Neutrophil (primary cell): ENCODE measurements around the gene CAMTA1.

ENCODE experiments used
- H3K27ac ChIP-seq: fragments of 200-600 bp; sonication (generic); 2 replicates; pipeline ENCODE4 v1.5.1; 2016; ENCODE audit warnings: mild to moderate bottlenecking, moderate library complexity
- H3K27me3 ChIP-seq: fragments of 200-600 bp; sonication (generic); 2 replicates; pipeline ENCODE4 v1.6.0; 2016; ENCODE audit warnings: mild to moderate bottlenecking
- H3K36me3 ChIP-seq: fragments of 200-600 bp; sonication (generic); 2 replicates; pipeline ENCODE4 v1.5.1; 2017
- H3K4me1 ChIP-seq, 2 experiments: fragments of 200-600 bp in 1 of 2; sonication (generic) in 1 of 2; 1 replicate in 1 of 2; 2 replicates in 1 of 2; pipeline versions ENCODE4 v1.5.1 to v1.6.1; 2013 to 2016; ENCODE audit warnings: low read depth in 1 of 2, low read length in 1 of 2, mild to moderate bottlenecking in 1 of 2, moderate library complexity in 1 of 2; ENCODE audit not compliant: control insufficient read depth in 1 of 2, insufficient read depth in 1 of 2
- H3K4me3 ChIP-seq, 2 experiments: fragments of 200-600 bp in 1 of 2; sonication (generic) in 1 of 2; 1 replicate in 1 of 2; 2 replicates in 1 of 2; pipeline ENCODE4 v1.5.1; 2013 to 2016; ENCODE audit warnings: low read depth in 1 of 2, low read length in 1 of 2, mild to moderate bottlenecking in 1 of 2, moderate library complexity in 1 of 2
- H3K9me3 ChIP-seq: fragments of 200-600 bp; sonication (generic); 2 replicates; pipeline ENCODE4 v1.5.1; 2016
- TF ChIP-seq, protein P1 (sequence below): fragments of 200-600 bp; sonication (generic); IDR thresholded peaks from 2 replicates; pipeline ENCODE4 v1.5.1; 2016; ENCODE audit warnings: antibody characterized with exemption

CAMTA1 gene

DNA sequence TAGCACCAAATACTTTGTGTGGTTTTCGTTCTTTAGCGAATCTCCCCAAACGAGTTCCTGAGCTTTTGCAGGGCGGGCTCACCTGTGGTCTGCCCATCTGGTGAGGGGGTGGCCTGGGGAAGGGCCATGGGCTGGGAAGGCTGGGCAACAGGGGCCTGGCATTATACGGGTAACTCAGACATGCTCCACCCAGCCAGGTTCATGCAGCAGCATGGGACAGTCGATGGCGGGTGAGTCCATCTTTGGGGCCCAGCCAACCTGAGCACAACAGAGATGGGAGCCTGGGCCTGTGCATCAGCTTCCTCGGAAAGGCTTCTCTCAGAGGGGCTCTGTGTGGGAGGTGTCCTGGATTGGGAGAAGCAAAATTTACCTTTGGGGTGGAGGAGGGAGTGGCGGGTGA, 302.6 kb downstream of the CAMTA1 start:
- no peaks in the 10 kb centered on the region for H3K4me1 ChIP-seq
- TF ChIP-seq, protein P1, sequence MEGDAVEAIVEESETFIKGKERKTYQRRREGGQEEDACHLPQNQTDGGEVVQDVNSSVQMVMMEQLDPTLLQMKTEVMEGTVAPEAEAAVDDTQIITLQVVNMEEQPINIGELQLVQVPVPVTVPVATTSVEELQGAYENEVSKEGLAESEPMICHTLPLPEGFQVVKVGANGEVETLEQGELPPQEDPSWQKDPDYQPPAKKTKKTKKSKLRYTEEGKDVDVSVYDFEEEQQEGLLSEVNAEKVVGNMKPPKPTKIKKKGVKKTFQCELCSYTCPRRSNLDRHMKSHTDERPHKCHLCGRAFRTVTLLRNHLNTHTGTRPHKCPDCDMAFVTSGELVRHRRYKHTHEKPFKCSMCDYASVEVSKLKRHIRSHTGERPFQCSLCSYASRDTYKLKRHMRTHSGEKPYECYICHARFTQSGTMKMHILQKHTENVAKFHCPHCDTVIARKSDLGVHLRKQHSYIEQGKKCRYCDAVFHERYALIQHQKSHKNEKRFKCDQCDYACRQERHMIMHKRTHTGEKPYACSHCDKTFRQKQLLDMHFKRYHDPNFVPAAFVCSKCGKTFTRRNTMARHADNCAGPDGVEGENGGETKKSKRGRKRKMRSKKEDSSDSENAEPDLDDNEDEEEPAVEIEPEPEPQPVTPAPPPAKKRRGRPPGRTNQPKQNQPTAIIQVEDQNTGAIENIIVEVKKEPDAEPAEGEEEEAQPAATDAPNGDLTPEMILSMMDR: no peak
- no peaks in the 10 kb centered on the region for H3K9me3 ChIP-seq
- no peak overlapping the region for H3K4me3 ChIP-seq
- peaks cover 5% of the 10 kb centered on the region for H3K27me3 ChIP-seq
- H3K27ac ChIP-seq: no peak overlapping the region
- no peaks in the 10 kb centered on the region for H3K36me3 ChIP-seq

DNA sequence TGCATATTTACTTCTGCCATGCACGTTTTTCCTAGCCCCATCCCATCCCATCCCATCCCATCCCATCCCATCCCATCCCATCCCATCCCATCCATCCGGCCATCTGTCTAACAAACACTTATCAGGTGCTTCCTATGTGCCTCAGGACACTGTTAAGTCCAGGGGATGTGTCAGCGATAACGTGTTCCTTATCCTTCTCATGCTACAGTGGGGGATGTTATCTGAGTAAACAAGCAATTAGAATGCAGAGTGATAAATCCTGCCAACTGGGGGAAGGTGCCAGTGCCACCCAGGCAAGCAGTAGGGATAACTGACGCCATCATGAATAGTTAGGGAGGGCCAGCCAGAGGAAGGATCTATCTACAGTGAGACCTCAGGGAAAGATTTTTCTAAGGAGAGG, 304.2 kb downstream of the CAMTA1 start:
- H3K4me1 ChIP-seq: no peaks in the 10 kb centered on the region
- no peaks in the 10 kb centered on the region for H3K9me3 ChIP-seq
- H3K27me3 ChIP-seq: peaks cover 1% of the 10 kb centered on the region
- H3K27ac ChIP-seq: no peak overlapping the region
- H3K4me3 ChIP-seq: no peak overlapping the region
- no peaks in the 10 kb centered on the region for H3K36me3 ChIP-seq
- TF ChIP-seq, protein P1: no peak

DNA sequence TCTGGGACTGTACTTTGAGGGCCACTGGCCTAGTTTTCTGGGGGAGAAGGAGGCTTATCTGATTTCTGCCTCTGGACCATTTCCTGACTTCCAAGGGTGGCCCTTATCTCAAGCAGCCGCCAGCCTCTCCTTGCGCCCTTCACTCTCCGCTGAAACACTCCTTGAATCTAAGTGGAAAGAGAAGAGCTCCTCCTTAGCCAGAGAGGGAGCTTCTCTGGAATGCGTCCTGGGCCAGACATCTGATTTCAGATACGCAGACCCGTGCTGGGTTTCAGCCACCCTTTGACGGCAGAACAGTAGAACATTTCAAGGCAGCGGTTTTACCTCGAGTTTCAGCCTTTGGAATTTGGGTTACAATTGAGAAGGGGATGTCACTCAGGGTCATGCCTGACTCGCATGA, 308.0 kb downstream of the CAMTA1 start:
- Histone ChIP-seq H3K27ac (no peak overlapping the region), H3K9me3 (no peaks in the 10 kb centered on the region), H3K4me3 (no peak overlapping the region), H3K27me3 (no peaks in the 10 kb centered on the region), H3K4me1 (no peaks in the 10 kb centered on the region), H3K36me3 (no peaks in the 10 kb centered on the region)
- TF ChIP-seq, protein P1: no peak

DNA sequence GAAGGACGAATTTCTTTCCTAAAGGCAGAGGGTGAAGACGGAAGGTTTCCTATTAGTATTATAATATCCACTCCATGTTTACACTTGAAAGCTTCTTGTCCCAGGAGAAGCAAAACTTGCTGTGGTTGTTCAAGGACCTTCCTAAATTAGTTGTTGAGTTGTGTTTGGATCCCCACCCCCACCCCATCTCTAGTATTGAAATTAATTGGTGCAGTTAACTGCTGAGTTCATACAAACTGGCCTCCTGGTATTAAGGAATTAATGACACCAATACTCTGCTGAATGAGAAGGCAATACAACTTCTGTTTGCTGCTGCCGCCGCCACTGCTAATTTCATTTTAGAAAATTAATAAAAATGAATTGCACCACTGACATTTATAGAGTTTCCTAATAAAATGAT, 308.8 kb downstream of the CAMTA1 start:
- TF ChIP-seq, protein P1: no peak
- H3K27me3 ChIP-seq: no peaks in the 10 kb centered on the region
- H3K36me3 ChIP-seq: no peaks in the 10 kb centered on the region

GRCh38 chr1:7094509-7094908, 309.3 kb downstream of the CAMTA1 start:
- TF ChIP-seq, protein P1: no peak
- H3K27me3 ChIP-seq: no peaks in the 10 kb centered on the region
- no peaks in the 10 kb centered on the region for H3K36me3 ChIP-seq
- H3K4me3 ChIP-seq: no peak overlapping the region
- H3K27ac ChIP-seq: no peak overlapping the region
- no peaks in the 10 kb centered on the region for H3K4me1 ChIP-seq
- no peaks in the 10 kb centered on the region for H3K9me3 ChIP-seq

More for the DNA sequence above, 308.8 kb downstream of the CAMTA1 start:
- Histone ChIP-seq H3K4me1 (no peaks in the 10 kb centered on the region), H3K27ac (no peak overlapping the region), H3K9me3 (no peaks in the 10 kb centered on the region), H3K4me3 (no peak overlapping the region)
